CD14-positive monocyte (primary cell): ENCODE measurements around the gene BMP7. TPM values are rescaled to one million over a fixed set of nuclear protein-coding genes. Genes with fewer than 3 reads are reported as not detected.

Source experiments
- DNase-seq, 3 donors: peaks; one replicate each; pipeline ENCODE4 v3.0.0-alpha.2; 2011 to 2022
- H2AFZ ChIP-seq: 2 replicates; pipeline ENCODE4 v1.6.0; 2012; ENCODE audit warnings: mild to moderate bottlenecking, low read depth, low read length, inconsistent platforms; ENCODE audit not compliant: insufficient read depth, poor library complexity, severe bottlenecking
- H3K27ac ChIP-seq, 2 donors: 1 replicate in 1 of 2; 2 replicates in 1 of 2; pipeline ENCODE4 v1.5.1; 2012 to 2013; ENCODE audit warnings: low read length in 2 of 2, control low read depth in 1 of 2, inconsistent platforms in 1 of 2, low read depth in 1 of 2, mild to moderate bottlenecking in 1 of 2
- H3K27me3 ChIP-seq, 2 donors: one replicate each; pipeline versions ENCODE4 v1.6.0 to v1.6.1; 2011 to 2013; ENCODE audit warnings: low read length in 2 of 2; ENCODE audit not compliant: control insufficient read depth in 2 of 2, insufficient read depth in 2 of 2
- H3K36me3 ChIP-seq, 2 donors: replicated peaks in 1 of 2; 1 replicate in 1 of 2; 2 replicates in 1 of 2; pipeline versions ENCODE4 v1.5.1 to v1.6.1; 2012 to 2013; ENCODE audit warnings: low read length in 2 of 2, control low read depth in 1 of 2, inconsistent platforms in 1 of 2, mild to moderate bottlenecking in 1 of 2; ENCODE audit not compliant: insufficient read depth in 2 of 2, control insufficient read depth in 1 of 2
- H3K4me1 ChIP-seq, 2 donors: 1 replicate in 1 of 2; 2 replicates in 1 of 2; pipeline versions ENCODE4 v1.5.1 to v1.6.1; 2012 to 2013; ENCODE audit warnings: low read length in 2 of 2, control low read depth in 1 of 2, inconsistent platforms in 1 of 2, mild to moderate bottlenecking in 1 of 2, moderate library complexity in 1 of 2; ENCODE audit not compliant: insufficient read depth in 2 of 2, control insufficient read depth in 1 of 2
- H3K4me2 ChIP-seq: replicated peaks from 2 replicates; pipeline ENCODE3; 2012; ENCODE audit warnings: low read length, moderate library complexity, mild to moderate bottlenecking; ENCODE audit not compliant: poor library complexity, severe bottlenecking; ENCODE audit errors: extremely low read depth
- H3K4me3 ChIP-seq, 3 experiments: fragments of 200-600 bp in 1 of 3; sonication (generic) in 1 of 3; replicated peaks in 1 of 3; 1 replicate in 2 of 3; 2 replicates in 1 of 3; pipeline ENCODE4 v1.5.1; 2011 to 2013; ENCODE audit warnings: low read length in 3 of 3, mild to moderate bottlenecking in 3 of 3, control low read depth in 2 of 3, low read depth in 2 of 3, inconsistent platforms in 1 of 3, moderate library complexity in 1 of 3
- H3K79me2 ChIP-seq: 2 replicates; pipeline ENCODE4 v1.6.0; 2012; ENCODE audit warnings: mild to moderate bottlenecking, control low read depth, inconsistent platforms, low read length, moderate library complexity; ENCODE audit not compliant: insufficient read depth
- H3K9ac ChIP-seq: 2 replicates; pipeline ENCODE4 v1.6.0; 2017; ENCODE audit warnings: low read length, mild to moderate bottlenecking; ENCODE audit not compliant: insufficient read depth, poor library complexity, severe bottlenecking
- H3K9me3 ChIP-seq, 2 donors: replicated peaks in 1 of 2; 1 replicate in 1 of 2; 2 replicates in 1 of 2; pipeline versions ENCODE4 v1.5.1 to v1.6.1; 2012 to 2013; ENCODE audit warnings: low read length in 2 of 2, control low read depth in 1 of 2; ENCODE audit not compliant: control insufficient read depth in 1 of 2, insufficient read depth in 1 of 2
- H4K20me1 ChIP-seq: 2 replicates; pipeline ENCODE4 v1.6.0; 2012; ENCODE audit warnings: mild to moderate bottlenecking, low read length, control low read depth, moderate library complexity; ENCODE audit not compliant: insufficient read depth
- H3K27ac Mint-ChIP-seq, 7 donors: one replicate each; pipeline ENCODE4 v1.8.0; 2020; ENCODE audit warnings: mild to moderate bottlenecking in 7 of 7, mixed read lengths in 7 of 7, moderate library complexity in 6 of 7, inconsistent platforms in 2 of 7
- H3K27me3 Mint-ChIP-seq, 3 donors: one replicate each; pipeline ENCODE4 v1.8.0; 2021 to 2022; ENCODE audit warnings: low read depth in 3 of 3, mild to moderate bottlenecking in 3 of 3, mixed read lengths in 3 of 3, moderate library complexity in 3 of 3, inconsistent platforms in 1 of 3
- H3K36me3 Mint-ChIP-seq, 2 donors: one replicate each; pipeline ENCODE4 v1.8.0; 2020; ENCODE audit warnings: mixed read lengths in 2 of 2, inconsistent platforms in 1 of 2, mild to moderate bottlenecking in 1 of 2
- H3K4me1 Mint-ChIP-seq: one replicate; pipeline ENCODE4 v1.8.0; 2020; ENCODE audit warnings: mild to moderate bottlenecking, mixed read lengths
- H3K4me3 Mint-ChIP-seq, 2 donors: one replicate each; pipeline ENCODE4 v1.8.0; 2020; ENCODE audit warnings: mild to moderate bottlenecking in 2 of 2, mixed read lengths in 2 of 2, moderate library complexity in 1 of 2
- H3K9me3 Mint-ChIP-seq, 7 donors: one replicate each; pipeline ENCODE4 v1.8.0; 2020 to 2022; ENCODE audit warnings: mixed read lengths in 7 of 7, mild to moderate bottlenecking in 6 of 7, moderate library complexity in 6 of 7, inconsistent platforms in 2 of 7
- CTCF ChIP-seq: fragments of 200-600 bp; IDR thresholded peaks from one replicate; pipeline ENCODE4 v1.8.0; 2022; ENCODE audit warnings: antibody characterized with exemption, mild to moderate bottlenecking
- WGBS: methylation state at CpG from one replicate; pipeline ENCODE4 v1.1.5; 2013; ENCODE audit warnings: missing lambda C conversion rate; ENCODE audit not compliant: insufficient coverage; 5-methylcytosine and 5-hydroxymethylcytosine counted together
- intact Hi-C, 2 donors: fragments of 100-400 bp; cut with micrococcal nuclease; formaldehyde crosslinking; loops; one replicate each; pipeline versions ENCODE4 v1.15.0 to v1.15.1; 2023
- polyA plus RNA-seq, 3 donors: library from polyadenylated mRNA; depleted of rRNA in 1 of 3; unstranded in 2 of 3; stranded (reverse) in 1 of 3; fragments of 300-500 nt in 2 of 3; fragments of >200 nt in 1 of 3; fragmentation: Illumina TruSeq in 2 of 3; gene quantifications; 1 replicate in 2 of 3; 2 replicates in 1 of 3; pipeline ENCODE4 v1.2.3, GENCODE V29; 2012 to 2021

Gene BMP7
- polyA plus RNA-seq, 3 donors = not detected

GRCh38 chr20:57212534-57213276 is 53.7 kb downstream of the BMP7 start:
- 43% methylated on average over 17 of the region's 23 CpGs for WGBS
- H3K4me1 Mint-ChIP-seq = no peaks in the 10 kb centered on the region
- no peak overlapping the region for H3K9ac ChIP-seq

More at GRCh38 chr20:57212534-57213276, 53.7 kb downstream of the BMP7 start:
- Histone ChIP-seq H4K20me1 (no peaks in the 10 kb centered on the region), H3K9me3 (no peaks in the 10 kb centered on the region), H3K27ac (no peak overlapping the region), H3K4me3 (no peak overlapping the region), H3K4me1 (no peaks in the 10 kb centered on the region), H3K4me2 (no peak overlapping the region), H3K36me3 (no peaks in the 10 kb centered on the region), H3K27me3 (peaks cover 0 to 6% of the 10 kb centered on the region in 2 donors), H3K79me2 (no peaks in the 10 kb centered on the region), H2AFZ (no peak overlapping the region)
- Mint-ChIP-seq H3K36me3 (no peaks in the 10 kb centered on the region), H3K27ac (peak overlapping the region in 1 of 7 donors; percentile 34), H3K27me3 (peaks cover 2 to 18% (median 7%) of the 10 kb centered on the region in 3 donors), H3K9me3 (peaks cover 0 to 4% (median 0%) of the 10 kb centered on the region in 7 donors), H3K4me3 (peak overlapping the region in 1 of 2 donors; percentile 12)
- intact Hi-C loops = no loop called here
- no peak for TF ChIP-seq CTCF
- no peak for DNase-seq
